NCI-H2081 (cell line): ENCODE results near the gene GLT6D1.
"Not testable (repeated sequence)": the region's sequence is repeated elsewhere in the genome, so short reads cannot be mapped to it uniquely, and the experiment has no call there.

Experiments
- DNase-seq, 2 experiments: peaks; one replicate each; lab custom pipeline; 2025; lab: John Stamatoyannopoulos, UW

Gene GLT6D1

DNA sequence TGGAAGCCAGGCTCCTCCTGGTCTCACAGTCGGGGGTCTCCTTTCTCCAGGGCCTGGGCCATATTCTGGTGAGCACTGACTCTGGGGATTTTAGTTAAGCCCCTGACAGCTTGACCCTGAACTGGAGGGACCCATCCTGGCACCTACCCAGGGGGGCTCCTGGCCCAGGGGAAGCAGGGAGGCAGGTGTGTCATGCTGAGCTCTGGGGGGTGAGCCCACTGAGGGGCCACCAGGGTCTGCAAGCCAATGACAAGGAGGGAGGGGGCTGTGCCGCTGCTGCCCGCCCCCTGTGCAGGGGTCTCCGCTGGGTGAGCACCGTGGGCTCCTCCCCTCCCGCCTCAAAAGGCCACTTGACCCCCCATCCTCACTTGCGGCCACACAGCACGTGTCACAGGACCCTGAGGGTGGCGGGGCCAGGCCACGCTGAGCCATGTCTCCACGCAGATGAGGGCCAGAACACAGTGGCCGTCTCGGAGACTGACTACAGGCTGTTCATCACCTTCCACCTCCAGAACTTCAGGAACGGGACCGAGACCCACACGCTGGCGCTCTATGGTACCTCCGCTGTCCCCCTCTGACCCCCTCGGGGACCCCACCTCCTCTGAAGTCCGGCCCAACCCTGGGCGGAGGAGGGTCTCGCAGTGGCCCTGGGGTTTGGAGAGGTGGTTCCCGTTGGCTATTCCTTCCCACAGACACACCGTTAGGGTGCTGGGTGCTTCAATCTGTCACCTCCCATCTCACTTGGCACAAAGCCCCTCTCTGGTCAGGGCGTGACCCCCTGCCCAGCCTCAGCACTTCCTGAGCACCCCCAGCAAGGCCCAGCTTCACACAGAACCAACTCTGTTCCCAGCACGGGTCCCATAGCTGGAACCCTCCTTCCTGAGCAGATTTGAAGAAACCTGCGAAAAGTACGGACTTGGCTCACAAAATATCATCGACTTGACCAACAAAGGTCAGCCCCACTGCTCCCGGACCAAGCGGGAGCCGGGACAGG lies 25.8 kb upstream of the GLT6D1 start:
- DNase-seq: no peak

DNA sequence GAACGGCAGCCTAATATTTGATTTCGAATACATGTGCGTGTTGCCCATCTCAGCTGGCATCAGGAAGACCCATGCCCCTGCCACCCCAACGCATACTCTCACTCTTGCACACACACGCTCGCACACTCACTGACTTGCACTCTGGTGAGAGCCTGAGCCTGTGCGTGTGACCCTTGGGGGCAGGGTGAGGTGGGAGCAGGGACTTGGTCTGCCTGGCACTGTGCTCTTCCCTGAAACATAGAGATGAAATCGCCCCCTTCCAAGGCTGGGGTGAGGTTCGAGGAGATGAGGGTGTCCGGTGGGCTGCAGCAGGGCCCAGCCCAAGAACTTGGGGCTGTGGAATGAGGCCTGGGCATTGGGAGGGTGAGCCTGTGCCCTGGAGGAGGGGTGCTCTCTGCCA lies 24.9 kb upstream of the GLT6D1 start:
- no peak for DNase-seq

DNA sequence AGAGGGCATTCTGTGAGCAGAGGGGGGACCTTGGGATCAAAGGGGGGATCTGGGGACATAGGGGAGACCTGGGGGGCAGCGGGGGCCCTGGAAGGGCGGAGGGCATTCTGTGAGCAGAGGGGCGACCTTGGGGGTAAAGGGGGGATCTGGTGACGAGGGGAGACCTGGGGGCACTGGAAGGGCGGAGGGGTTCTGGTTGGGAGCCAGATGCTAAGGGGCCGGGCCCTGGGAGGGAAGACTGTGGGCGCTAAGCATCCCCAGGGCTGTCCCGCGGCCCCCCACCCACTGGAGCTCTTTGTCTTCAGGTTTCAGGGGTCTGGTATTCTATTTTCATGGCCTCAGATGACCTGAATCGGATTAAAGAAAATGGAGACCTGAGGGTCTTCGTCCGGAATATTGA lies 24.5 kb upstream of the GLT6D1 start:
- DNase-seq: no peak

DNA sequence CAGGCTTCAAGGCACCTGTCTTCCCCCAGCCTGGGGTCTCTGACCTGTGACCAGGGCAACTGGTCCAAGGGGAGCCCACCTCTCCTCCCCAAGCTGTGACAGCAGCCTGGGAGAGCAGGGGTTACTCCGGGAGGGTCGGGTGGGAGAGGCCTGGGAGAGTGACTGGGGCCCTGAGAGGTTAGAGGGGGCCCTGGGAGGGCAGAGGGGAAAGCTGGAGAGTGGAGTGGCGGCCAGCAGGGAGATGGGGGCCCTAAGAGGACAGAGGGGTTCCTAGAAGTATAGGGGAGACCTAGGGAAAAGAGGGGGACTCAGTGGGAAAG lies 24.1 kb upstream of the GLT6D1 start:
- no peak for DNase-seq

DNA sequence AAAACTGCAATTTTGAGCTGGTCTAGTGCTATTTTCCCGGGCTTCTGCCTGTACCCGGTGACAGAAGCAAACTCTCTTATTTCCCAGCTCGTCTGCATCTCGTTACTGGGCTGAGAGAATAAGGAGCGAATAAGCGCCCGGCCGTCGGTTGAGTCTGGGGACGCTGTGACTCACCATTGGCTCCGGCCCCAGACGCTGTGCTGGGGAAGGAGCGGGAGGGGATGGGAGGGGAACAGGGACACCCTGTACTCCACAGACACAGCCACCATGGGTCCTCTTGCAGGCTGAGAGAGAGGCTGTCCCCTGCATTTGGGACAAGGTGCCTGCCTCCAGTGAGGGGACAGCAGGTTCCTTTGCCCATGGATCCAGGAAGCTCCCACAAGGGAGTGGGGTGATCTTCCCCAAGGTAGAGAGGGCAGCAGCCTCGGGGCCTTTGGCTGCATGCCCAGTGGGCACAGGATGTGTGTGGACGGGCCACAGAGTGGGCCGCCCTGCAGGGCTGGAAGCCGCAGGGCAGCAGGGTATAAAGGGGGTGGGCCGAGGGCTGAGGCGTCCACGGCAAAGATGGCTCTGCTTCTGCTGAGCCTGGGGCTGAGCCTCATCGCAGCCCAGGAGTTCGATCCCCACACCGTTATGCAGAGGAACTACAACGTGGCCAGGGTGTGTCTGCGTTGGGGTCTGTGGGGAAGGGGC lies 23.6 kb upstream of the GLT6D1 start, which contains the start of gene LCN9:
Gene LCN9 (plus strand): TSS at position 552 of the 693 bp plus-strand sequence. CDS start 13 bp downstream, at position 565.
- DNase-seq: no peak

DNA sequence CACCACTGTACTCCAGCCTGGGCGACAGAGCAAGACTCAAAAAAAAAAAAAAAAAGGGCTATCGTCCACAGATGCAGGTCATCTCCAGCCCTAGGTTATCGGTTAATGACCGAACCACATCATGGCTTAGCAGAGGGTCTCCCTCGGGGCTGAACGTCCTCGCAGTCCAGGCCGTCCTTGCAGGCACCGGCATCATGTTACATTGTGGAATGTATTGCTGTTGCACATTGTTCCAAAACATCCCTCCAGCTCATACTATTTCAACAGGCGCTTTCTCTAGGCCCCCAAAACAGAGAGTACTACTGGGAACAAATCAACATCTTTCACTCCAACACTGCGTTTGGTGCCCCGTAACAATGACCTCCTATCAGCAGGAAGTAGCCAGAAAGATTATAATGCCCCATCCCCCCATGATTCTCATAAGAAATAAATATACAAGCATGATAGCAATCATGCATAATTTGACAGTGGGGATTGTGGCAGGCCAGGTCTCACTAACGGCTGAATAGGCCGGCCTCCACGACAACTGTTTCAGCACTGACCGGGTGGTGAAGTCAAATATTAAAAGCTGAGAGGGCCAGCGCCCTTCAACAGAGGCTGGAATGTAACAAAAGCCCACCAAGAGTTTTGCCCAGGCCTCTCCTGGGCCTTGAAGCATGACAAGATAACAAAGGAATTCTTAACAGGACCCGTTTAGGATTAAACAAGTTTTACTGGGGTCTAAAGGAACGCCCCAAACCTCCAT lies 22.6 kb upstream of the GLT6D1 start:
- no peak for DNase-seq

DNA sequence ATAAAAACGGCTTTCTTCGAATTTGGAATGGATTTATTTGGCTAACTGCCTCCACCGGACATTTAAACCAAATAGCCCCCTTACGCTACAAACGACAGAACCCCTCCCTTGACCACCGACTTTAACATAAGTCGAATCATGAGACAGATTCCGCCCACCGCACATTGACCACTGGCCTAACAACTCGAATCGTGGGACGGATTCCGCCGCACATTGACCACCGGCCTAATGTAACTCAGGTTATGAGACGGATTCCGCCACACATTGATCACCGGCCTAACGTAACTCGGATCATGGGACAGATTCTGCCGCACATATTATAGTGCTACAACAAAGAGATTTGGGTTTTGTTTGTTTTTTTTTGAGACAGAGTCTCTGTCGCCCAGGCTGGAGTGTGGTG lies 21.1 kb upstream of the GLT6D1 start:
- DNase-seq: no peak

DNA sequence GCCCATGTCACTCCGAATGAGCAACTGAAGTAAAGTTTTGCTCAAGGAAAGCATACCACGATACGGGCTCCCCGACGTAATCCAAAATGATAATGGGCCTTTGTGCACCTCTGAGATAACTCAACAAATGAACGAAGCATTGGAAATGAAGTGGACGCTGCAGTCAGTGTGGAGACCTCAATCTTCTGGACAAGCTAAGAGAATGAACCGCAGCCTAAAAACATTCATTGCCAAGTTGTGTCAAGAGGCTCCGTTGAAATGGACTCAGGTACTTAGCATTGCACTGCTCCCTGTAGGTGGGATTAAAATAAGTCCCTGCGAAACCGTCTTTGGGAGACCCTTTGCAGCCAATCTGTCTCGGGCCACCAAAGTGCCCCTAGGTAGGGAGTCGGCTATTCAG lies 19.9 kb upstream of the GLT6D1 start:
- no peak for DNase-seq

DNA sequence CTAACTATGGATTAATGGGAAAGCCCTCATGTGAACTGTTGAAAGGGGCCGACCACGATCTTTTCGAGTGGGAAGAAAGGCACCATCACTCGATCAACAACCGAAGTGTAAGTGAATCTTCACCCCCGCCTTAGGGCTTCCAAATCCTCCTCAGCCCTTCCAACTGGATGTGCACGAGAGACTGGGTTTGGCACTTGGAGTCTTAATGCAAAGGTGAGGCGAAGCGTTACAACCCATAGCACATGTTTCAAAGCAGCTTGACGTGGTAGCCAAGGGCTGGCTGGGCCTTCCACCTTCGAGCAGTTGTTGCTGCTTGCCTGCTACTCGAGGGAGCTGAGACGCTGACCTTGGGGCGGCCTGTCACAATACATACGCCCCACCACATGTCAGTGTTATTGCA lies 18.1 kb upstream of the GLT6D1 start:
- DNase-seq: no peak

DNA sequence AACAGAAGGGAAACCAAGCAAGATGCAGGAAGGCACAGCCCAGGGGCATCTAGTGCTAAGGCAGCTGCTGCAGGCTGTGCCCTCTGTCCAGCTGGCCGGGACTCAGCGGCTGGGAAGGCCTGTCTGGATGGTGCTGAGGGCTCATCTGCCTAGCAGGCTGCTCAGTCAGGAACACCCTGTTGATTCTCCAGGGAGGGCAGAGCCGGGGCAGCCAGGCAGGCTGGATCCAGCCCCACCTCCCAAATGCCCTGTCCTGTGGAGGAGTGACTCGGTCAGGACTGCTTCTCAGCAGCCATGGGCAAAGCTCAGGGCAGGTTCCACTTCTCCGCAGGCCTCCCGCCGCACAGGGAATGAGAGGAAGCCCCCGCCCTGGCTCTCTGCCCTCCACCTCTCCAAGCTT lies 16.0 kb upstream of the GLT6D1 start:
- DNase-seq: no peak

DNA sequence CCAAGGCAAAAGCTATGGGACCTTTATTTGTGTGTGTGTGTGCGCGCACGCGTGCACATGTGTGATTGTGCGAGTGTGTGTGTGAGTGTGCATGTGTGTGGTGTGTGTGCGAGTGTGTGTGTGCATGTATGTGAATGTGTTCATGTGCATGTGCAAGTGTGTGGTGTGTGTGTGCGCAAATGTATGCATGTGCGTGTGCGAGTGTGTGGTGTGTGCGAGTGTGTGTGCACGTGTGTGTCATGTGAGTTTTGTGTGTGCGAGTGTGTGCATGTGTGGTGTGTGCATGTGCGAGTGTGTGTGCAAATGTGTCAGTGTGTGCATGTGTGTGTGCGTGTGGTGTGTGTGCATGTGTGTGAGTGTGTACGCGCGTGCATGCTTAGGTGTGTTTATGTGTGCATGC lies 11.1 kb upstream of the GLT6D1 start:
- DNase-seq: no peak

DNA sequence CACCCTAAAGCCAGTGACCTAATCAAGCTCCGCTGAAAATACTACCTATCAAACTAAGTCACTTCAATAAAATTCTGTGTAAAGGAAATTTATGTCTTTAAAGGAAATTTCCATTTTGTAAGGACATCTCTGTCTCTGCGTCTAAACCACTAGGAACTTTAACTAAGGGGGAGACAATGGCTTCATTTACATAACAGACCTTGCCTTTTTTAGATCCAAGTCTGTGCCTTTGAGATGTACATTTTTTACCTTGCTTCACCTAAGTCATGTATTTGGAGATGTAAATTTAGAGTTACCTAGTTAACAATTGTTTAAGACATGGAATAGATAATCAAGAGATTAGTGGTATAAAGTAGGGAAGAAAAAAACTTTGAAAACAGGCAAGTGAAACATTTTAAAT lies 10.2 kb upstream of the GLT6D1 start:
- DNase-seq: no peak

DNA sequence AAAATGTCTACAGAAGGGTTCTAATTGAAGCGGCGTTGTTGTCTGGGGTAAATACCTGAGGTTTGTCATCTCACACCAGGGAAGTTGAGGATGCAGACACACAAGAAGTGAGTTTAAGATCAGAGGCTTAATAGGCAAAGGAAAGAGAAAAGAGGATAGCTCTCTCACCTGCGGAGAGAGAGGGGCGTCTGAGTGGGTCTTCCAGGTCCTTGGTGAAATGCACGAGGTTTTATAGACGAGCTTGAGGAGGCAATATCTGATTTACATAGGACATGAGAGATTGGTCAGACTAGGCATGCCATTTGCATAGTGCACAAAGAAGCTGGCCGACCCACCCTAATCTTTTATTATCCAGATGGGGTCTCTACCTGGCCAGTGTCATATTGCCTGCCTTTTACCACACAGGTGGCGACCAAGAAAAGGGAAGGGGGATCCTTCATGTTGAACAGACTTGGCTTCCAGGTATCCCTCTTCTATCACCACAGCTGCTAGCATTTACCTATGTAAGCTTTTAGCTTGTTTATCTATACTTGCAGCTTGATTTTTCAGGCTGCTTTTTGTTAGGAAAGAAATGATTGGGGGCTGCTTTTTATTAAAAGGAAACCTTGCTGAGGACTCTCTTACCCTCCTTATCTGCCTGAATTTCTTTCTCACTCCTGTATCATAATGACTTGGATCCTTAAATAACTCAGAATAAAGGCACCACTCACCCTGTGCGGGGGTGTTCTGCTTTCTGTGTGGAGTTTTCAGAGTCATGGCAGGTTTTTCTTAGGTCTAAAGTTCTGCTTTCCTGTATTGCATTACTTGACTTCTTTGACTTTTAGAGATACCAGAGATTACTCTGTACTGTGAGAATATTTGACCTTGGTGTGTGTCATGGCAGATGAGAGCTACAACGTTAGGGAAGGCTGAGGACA lies 9.4 kb upstream of the GLT6D1 start:
- no peak for DNase-seq

DNA sequence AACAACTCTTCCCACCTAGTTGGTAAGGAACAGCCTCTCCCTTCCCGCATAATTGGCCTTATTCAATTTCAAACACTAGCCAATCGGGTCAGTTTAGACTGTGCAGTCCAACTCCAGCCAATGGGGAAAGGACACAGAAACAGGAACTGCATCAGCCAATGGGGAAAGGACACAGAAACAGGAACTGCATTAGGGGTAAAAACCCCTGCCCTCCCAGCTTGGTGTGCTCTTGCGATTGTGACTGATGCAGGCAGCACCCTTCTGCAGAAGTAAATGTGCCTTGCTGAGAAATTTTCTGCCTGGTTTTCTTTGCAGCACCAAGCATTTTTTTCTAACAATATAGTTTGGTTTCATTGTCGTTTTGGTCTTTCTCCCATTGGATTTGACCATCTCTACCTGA lies 8.5 kb upstream of the GLT6D1 start:
- DNase-seq: no peak

DNA sequence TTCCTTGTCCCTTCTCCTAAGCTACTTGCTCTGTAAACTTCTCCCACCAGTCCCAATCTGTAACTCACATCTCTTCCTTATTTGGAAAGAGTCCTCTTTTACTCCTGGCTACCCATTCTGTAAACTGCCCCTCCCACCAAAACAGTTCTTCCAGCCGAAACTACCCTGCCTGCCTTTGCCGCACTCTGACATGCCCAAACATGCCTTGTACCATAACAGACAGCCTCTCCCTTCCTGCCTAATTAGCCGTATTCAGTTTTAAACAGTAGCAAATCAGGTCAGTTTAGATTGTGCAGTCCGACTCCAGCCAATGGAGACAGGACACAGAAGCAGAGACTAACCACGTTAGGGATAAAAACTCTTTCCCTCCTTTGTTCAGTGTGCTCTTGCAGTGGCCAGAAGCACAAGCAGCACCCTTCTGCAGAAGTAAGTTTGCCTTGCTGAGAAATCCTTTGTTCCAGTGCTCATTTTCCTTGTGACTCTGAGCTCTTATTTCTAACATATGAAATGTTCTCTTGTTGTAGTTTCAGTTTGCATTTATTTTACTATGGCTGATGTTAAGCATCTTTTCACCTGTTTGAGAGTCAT lies 5.4 kb upstream of the GLT6D1 start:
- no peak for DNase-seq

DNA sequence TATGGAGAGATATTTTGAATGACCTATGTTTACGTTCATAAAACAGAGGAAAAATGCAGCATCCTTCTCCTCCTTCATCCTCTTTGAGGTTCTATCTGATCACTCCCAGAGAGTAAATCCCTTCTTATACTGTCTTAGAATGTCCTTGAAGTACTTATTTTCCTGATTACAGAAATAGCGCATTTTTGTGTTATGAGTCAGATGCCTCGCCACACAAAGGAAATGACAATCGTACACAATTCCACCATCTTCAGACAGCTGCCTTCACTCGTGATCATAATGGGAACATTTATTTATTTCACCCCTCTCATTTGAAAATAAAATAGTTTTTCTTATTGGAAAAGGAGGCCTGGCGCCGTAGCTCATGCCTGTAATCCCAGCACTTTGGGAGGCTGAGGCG lies 2.4 kb upstream of the GLT6D1 start:
- DNase-seq: no peak

DNA sequence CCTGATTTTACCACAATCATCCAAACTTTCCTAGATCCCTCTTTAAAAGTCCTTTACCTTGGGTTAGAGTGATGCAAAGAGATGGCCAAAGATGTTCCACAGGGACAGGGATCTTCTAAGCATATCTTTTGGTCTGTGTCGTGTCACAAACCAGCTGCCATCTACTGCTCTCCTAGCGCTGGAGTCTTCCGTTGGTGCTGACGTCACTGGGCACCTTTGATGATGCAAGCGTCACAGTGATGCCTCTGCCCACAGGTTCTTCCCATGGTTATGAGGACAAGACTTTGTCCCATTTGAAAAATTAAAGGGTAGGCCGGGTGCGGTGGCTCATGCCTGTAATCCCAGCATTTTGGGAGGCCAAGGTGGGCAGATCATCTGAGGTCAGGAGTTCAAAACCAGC lies 1.7 kb upstream of the GLT6D1 start:
- no peak for DNase-seq

DNA sequence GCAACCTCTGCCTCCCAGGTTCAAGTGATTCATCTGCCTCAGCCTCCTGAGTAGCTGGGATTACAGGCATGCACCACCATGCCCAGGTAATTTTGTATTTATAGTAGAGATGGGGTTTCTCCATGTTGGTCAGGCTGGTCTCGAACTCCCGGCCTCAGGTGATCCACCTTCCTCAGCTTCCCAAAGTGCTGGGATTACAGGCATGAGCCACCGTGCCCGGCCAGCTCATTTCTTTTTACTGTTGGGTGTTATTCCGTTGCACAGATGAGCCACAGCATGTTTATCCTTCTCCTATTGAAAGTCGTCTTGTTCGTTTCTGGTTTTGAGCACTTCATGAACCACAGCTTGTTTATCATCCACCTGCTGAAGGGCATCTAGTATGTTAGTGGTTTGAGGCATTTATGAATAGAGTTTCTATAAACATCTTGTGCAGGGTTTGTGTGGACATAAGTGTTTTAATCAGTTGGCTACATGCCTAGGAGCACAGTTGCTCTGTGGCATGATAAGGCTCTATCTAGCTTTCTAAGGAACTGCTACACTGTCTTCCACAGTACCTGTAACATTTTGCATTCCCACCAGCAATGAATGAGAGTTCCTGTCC lies 2.3 kb downstream of the GLT6D1 start:
- not testable (repeated sequence) for DNase-seq

DNA sequence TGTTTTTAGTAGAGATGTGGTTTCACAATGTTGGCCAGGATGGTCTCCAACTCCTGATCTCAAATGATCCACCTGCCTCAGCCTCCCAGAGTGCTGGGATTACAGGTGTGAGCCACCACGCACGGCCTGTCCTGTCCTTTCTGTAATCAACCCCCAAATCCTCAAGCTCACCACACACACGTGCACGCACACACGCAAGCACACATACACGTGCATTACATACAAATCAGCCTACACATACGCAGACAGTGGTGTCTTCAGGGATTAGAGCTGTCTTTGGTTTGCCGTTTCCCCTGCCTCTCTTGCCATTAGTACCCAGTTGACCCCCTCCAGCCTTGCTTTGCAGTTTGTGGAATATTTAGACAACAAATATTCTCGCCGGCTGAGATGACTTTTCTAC lies 6.5 kb downstream of the GLT6D1 start:
- no peak for DNase-seq

DNA sequence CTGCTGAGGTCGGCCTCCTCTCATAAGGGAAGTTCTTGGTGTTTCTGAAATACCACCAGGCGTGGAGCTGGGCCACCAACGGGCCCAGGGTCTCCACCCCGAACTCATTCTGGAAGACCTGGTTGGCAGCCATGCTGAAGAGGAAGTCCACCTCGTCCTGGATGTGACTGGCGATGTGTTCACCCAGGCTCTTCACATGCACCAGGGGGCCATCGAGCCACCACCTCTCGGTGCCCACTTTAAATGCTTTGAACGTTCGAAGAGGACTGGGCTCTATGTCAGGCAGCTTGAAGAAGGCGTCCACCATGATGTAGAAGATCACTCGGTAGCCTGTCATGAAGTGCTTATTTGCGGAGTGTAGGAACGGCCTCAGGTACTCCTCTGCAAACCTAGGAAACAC lies 15.1 kb downstream of the GLT6D1 start:
- no peak for DNase-seq
